HepG2 (cell line): ENCODE results near the gene ZNF557. TPM values are rescaled to one million over a fixed set of nuclear protein-coding genes. Genes with fewer than 3 reads are reported as not detected.

Experiments
- ATAC-seq: fragments of 200-7000 bp; cut with Tn5 transposase; 3 replicates; pipeline ENCODE4 v1.9.1; 2020; ENCODE audit warnings: mild to moderate bottlenecking, moderate library complexity
- BruUV-seq: library from RNA; stranded (reverse); fragments of 400-500 nt; replicated peaks from 2 replicates; lab custom pipeline; 2021; lab: Mats Ljungman, UMichigan
- CTCF ChIA-PET: fragments of 300-600 bp; formaldehyde crosslinking; extraction: SDS; loops from one replicate; lab custom pipeline; 2021; ENCODE audit warnings: low total read pairs, inconsistent platforms, low intra/inter-chr PET ratio; lab: Yijun Ruan, JAX
- POLR2A ChIA-PET: fragments of 350-600 bp; sonication (Branson Sonifier 250); formaldehyde crosslinking; loops from one replicate; lab custom pipeline; 2020; ENCODE audit warnings: antibody characterized with exemption, inconsistent platforms; lab: Yijun Ruan, JAX
- DNase-seq: peaks from one replicate; pipeline ENCODE4 v3.0.0-alpha.2; 2015; ENCODE audit warnings: low spot score
- FAIRE-seq: peaks from 3 replicates; lab custom pipeline; 2011; peaks lifted over from hg19 to GRCh38; lab: Jason Lieb, UNC
- H2AFZ ChIP-seq: one replicate; pipeline ENCODE4 v1.6.1; 2011; ENCODE audit warnings: low read length, inconsistent platforms
- H3K27ac ChIP-seq: fragments of 300-600 bp; 3 replicates; pipeline ENCODE4 v1.8.0; 2011; ENCODE audit warnings: mixed run types, mild to moderate bottlenecking, mixed read lengths, low read length, inconsistent platforms; ENCODE audit not compliant: insufficient read depth; ENCODE audit errors: extremely low read length
- H3K27me3 ChIP-seq, 2 experiments: fragments of 200-600 bp in 1 of 2; 2 replicates in 1 of 2; 3 replicates in 1 of 2; pipeline versions ENCODE4 v1.6.0 to v1.8.0; 2011; ENCODE audit warnings: low read length in 2 of 2, mild to moderate bottlenecking in 2 of 2, moderate library complexity in 2 of 2, inconsistent platforms in 1 of 2; ENCODE audit not compliant: insufficient read depth in 2 of 2, control insufficient read depth in 1 of 2
- H3K36me3 ChIP-seq, 2 experiments: fragments of 200-600 bp in 1 of 2; replicated peaks in 1 of 2; 2 replicates in 1 of 2; 3 replicates in 1 of 2; pipeline versions ENCODE4 v1.5.1 to v1.8.0; 2011; ENCODE audit warnings: low read length in 2 of 2, inconsistent platforms in 1 of 2; ENCODE audit not compliant: insufficient read depth in 2 of 2, control insufficient read depth in 1 of 2
- H3K4me1 ChIP-seq: 2 replicates; pipeline ENCODE4 v1.5.1; 2012; ENCODE audit warnings: low read length, inconsistent platforms; ENCODE audit not compliant: insufficient read depth
- H3K4me2 ChIP-seq: 2 replicates; pipeline ENCODE4 v1.6.0; 2011; ENCODE audit warnings: low read depth, low read length, inconsistent platforms
- H3K4me3 ChIP-seq, 3 experiments: fragments of 200-600 bp in 1 of 3; sonication (generic), shearing (Covaris generic) in 1 of 3; replicated peaks in 1 of 3; 2 replicates each; pipeline ENCODE4 v1.5.1; 2011 to 2016; ENCODE audit warnings: low read length in 3 of 3, inconsistent platforms in 2 of 3, low read depth in 2 of 3, mild to moderate bottlenecking in 2 of 3, control low read depth in 1 of 3, mixed read lengths in 1 of 3; ENCODE audit not compliant: insufficient read depth in 1 of 3
- H3K79me2 ChIP-seq: one replicate; pipeline ENCODE4 v1.6.1; 2011; ENCODE audit warnings: low read length, inconsistent platforms; ENCODE audit not compliant: insufficient read depth
- H3K9ac ChIP-seq: 2 replicates; pipeline ENCODE4 v1.6.0; 2011; ENCODE audit warnings: mild to moderate bottlenecking, low read depth, low read length, inconsistent platforms; ENCODE audit not compliant: insufficient read depth
- H3K9me3 ChIP-seq: 2 replicates; pipeline ENCODE4 v1.5.1; 2012; ENCODE audit warnings: mild to moderate bottlenecking, low read length
- H4K20me1 ChIP-seq: 2 replicates; pipeline ENCODE4 v1.6.0; 2011; ENCODE audit warnings: inconsistent platforms, mild to moderate bottlenecking, low read length, moderate library complexity; ENCODE audit not compliant: insufficient read depth
- AKAP8 ChIP-seq: sonication (generic); formaldehyde crosslinking; IDR thresholded peaks from 2 replicates; pipeline ENCODE4 v1.5.1; 2020; ENCODE audit warnings: mild to moderate bottlenecking, missing genetic modification reagents
- GATAD1 ChIP-seq: IDR thresholded peaks from 2 replicates; pipeline ENCODE4 v1.6.1; 2016; ENCODE audit warnings: missing genetic modification reagents, missing compliant biosample characterization
- HES4 ChIP-seq: sonication (generic); formaldehyde crosslinking; IDR thresholded peaks from 2 replicates; pipeline ENCODE4 v1.9.0; 2021; ENCODE audit warnings: mild to moderate bottlenecking, missing genetic modification reagents, borderline replicate concordance
- HIC2 ChIP-seq: sonication (generic); formaldehyde crosslinking; IDR thresholded peaks from 2 replicates; pipeline ENCODE4 v1.9.0; 2022; ENCODE audit warnings: low read depth, missing genetic modification reagents
- TP53 ChIP-seq: sonication (generic); formaldehyde crosslinking; conservative IDR thresholded peaks from 2 replicates; pipeline ENCODE4 v1.4.0; 2020; ENCODE audit warnings: missing genetic modification reagents
- USF2 ChIP-seq, 2 experiments: sonication (generic) in 1 of 2; formaldehyde crosslinking in 1 of 2; IDR thresholded peaks; 2 replicates each; pipeline versions ENCODE4 v1.5.1 to v1.6.1; 2011 to 2020; ENCODE audit warnings: borderline replicate concordance in 1 of 2, low read depth in 1 of 2, low read length in 1 of 2, mild to moderate bottlenecking in 1 of 2, missing genetic modification reagents in 1 of 2, moderate library complexity in 1 of 2
- ZFP90 ChIP-seq: sonication (generic); formaldehyde crosslinking; IDR thresholded peaks from 2 replicates; pipeline ENCODE4 v1.8.0; 2022; ENCODE audit warnings: missing genetic modification reagents, mild to moderate bottlenecking, inconsistent platforms, borderline replicate concordance
- ZNF556 ChIP-seq: sonication (generic); formaldehyde crosslinking; IDR thresholded peaks from 2 replicates; pipeline ENCODE4 v1.4.0; 2020; ENCODE audit warnings: mild to moderate bottlenecking, missing genetic modification reagents, borderline replicate concordance
- WGBS: methylation state at CpG from one replicate; pipeline ENCODE4 v1.1.6; 2017; ENCODE audit warnings: low lambda C conversion rate; 5-methylcytosine and 5-hydroxymethylcytosine counted together
- in situ Hi-C: cut with HindIII; loops from 2 replicates; pipeline ENCODE4 v1.10.0; 2017; ENCODE audit warnings: low pct_unique_long_range_greater_than_20kb; ENCODE audit not compliant: extremely low pct_ligation_motif_present
- intact Hi-C: fragments of 100-400 bp; cut with micrococcal nuclease; formaldehyde crosslinking; loops from one replicate; pipeline ENCODE4 v1.10.0; 2022; ENCODE audit not compliant: unreplicated experiment
- polyA plus RNA-seq, 8 experiments: library from polyadenylated mRNA; depleted of rRNA in 3 of 8; stranded (reverse) in 7 of 8; unstranded in 1 of 8; fragments of >200 nt; fragmentation: Illumina TruSeq in 4 of 8; extraction: Trizol in 4 of 8; gene quantifications; 2 replicates each; pipeline versions ENCODE4 v1.2.1 to v1.2.3, GENCODE V29; 2011 to 2016; ENCODE audit warnings: low read depth in 4 of 8, missing spikeins in 1 of 8, mixed read lengths in 1 of 8; ENCODE audit not compliant: insufficient read depth in 1 of 8
- total RNA-seq, 5 experiments: library from RNA; depleted of rRNA; stranded (reverse); fragments of >200 nt; fragmentation: Illumina TruSeq; extraction: Trizol; gene quantifications; 2 replicates each; pipeline ENCODE4 v1.2.3, GENCODE V29; 2016; ENCODE audit warnings: low read depth in 1 of 5
- TF ChIP-seq, protein P1 (sequence below): sonication (generic); formaldehyde crosslinking; IDR thresholded peaks from 2 replicates; pipeline ENCODE4 v1.9.0; 2021; ENCODE audit warnings: mild to moderate bottlenecking, missing genetic modification reagents

The ZNF557 gene
- total and polyA plus RNA-seq, 2 of the 13 experiments (the other 11 are each of a cell fraction or from before 2014, with no cell fraction given), result 2.1 to 7.8 TPM

GRCh38 chr19:7098701-7099596 is 29.4 kb downstream of the ZNF557 start:
- peak overlapping the region; percentile 66 to 83 (median 77) for H3K4me3 ChIP-seq
- in situ Hi-C loops (no loop called here), intact Hi-C loops (no loop called here)
- CTCF ChIA-PET, result interaction anchor here (0.9 kb wide), 1 partner anchor 10 kb away, joined by 3 read pairs; no protein-coding TSS in a partner anchor
- peak overlapping the region; percentile 95 for H3K4me2 ChIP-seq
- no TSS peak for BruUV-seq
- H3K9me3 ChIP-seq, result peaks cover 6% of the 10 kb centered on the region; the same call in 1 of the 2 replicates
- DNase-seq, result peak; percentile 80
- POLR2A ChIA-PET, result interaction anchor here (0.5 to 1.4 kb wide), 10 partner anchors 30 to 705 kb away, joined by 3 to 32 read pairs (median 3); partner anchors contain the start of gene ZNF557
- H3K27me3 ChIP-seq, result no peaks in the 10 kb centered on the region
- peak overlapping the region; percentile 77 for H3K9ac ChIP-seq
- peak overlapping the region; percentile 82 for H3K27ac ChIP-seq
- H2AFZ ChIP-seq, result no peak overlapping the region
- H3K79me2 ChIP-seq, result no peaks in the 10 kb centered on the region
- WGBS, result under 1% methylated on average over 58 of the region's 78 CpGs
- H3K4me1 ChIP-seq, result peaks cover 37% of the 10 kb centered on the region
- peak; percentile 63 for FAIRE-seq
- no peaks in the 10 kb centered on the region for H3K36me3 ChIP-seq
- H4K20me1 ChIP-seq, result no peaks in the 10 kb centered on the region
- peak; percentile 95 for ATAC-seq
- TF ChIP-seq ZNF556, result no peak; the same call in 1 of the 2 replicates
- peak; percentile 57; the same call in 1 of the 2 replicates for TF ChIP-seq HIC2 (CRISPR knock-in tag)
- 0 out of 2 replicates have a peak, but pooled peaks have one; percentile 16 for TF ChIP-seq ZFP90 (CRISPR knock-in tag)
- peak; percentile 29; the same call in 1 of the 2 replicates for TF ChIP-seq GATAD1
- TF ChIP-seq, protein P1, sequence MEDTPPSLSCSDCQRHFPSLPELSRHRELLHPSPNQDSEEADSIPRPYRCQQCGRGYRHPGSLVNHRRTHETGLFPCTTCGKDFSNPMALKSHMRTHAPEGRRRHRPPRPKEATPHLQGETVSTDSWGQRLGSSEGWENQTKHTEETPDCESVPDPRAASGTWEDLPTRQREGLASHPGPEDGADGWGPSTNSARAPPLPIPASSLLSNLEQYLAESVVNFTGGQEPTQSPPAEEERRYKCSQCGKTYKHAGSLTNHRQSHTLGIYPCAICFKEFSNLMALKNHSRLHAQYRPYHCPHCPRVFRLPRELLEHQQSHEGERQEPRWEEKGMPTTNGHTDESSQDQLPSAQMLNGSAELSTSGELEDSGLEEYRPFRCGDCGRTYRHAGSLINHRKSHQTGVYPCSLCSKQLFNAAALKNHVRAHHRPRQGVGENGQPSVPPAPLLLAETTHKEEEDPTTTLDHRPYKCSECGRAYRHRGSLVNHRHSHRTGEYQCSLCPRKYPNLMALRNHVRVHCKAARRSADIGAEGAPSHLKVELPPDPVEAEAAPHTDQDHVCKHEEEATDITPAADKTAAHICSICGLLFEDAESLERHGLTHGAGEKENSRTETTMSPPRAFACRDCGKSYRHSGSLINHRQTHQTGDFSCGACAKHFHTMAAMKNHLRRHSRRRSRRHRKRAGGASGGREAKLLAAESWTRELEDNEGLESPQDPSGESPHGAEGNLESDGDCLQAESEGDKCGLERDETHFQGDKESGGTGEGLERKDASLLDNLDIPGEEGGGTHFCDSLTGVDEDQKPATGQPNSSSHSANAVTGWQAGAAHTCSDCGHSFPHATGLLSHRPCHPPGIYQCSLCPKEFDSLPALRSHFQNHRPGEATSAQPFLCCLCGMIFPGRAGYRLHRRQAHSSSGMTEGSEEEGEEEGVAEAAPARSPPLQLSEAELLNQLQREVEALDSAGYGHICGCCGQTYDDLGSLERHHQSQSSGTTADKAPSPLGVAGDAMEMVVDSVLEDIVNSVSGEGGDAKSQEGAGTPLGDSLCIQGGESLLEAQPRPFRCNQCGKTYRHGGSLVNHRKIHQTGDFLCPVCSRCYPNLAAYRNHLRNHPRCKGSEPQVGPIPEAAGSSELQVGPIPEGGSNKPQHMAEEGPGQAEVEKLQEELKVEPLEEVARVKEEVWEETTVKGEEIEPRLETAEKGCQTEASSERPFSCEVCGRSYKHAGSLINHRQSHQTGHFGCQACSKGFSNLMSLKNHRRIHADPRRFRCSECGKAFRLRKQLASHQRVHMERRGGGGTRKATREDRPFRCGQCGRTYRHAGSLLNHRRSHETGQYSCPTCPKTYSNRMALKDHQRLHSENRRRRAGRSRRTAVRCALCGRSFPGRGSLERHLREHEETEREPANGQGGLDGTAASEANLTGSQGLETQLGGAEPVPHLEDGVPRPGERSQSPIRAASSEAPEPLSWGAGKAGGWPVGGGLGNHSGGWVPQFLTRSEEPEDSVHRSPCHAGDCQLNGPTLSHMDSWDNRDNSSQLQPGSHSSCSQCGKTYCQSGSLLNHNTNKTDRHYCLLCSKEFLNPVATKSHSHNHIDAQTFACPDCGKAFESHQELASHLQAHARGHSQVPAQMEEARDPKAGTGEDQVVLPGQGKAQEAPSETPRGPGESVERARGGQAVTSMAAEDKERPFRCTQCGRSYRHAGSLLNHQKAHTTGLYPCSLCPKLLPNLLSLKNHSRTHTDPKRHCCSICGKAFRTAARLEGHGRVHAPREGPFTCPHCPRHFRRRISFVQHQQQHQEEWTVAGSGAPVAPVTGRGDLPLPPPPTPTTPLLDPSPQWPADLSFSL (CRISPR knock-in tag), result no peak
- no peak for TF ChIP-seq USF2 (IDR thresholded peaks at IDR 0.05; ENCODE audit: low read depth, low read length)
- TF ChIP-seq USF2 (CRISPR knock-in tag; IDR thresholded peaks at IDR 0.05; ENCODE audit: borderline replicate concordance), result no peak
- TF ChIP-seq TP53, result no peak
- TF ChIP-seq HES4, result 0 out of 2 replicates have a peak, but pooled peaks have one; percentile 48
- TF ChIP-seq AKAP8, result peak; percentile 61
